Panc1 (cell line): ENCODE measurements around the gene ANGPTL7. TPM values are rescaled to one million over a fixed set of nuclear protein-coding genes. Genes with fewer than 3 reads are reported as not detected.

Source experiments
- ATAC-seq: fragments of 200-7000 bp; cut with Tn5 transposase; 2 replicates; pipeline ENCODE4 v1.9.1; 2020; ENCODE audit warnings: mild to moderate bottlenecking, moderate library complexity
- BruUV-seq: library from RNA; stranded (reverse); fragments of 400-500 nt; replicated peaks from 2 replicates; lab custom pipeline; 2021; lab: Mats Ljungman, UMichigan
- CTCF ChIA-PET: fragments of 300-600 bp; sonication (Branson Sonifier 250); formaldehyde crosslinking; loops from one replicate; lab custom pipeline; 2022; ENCODE audit warnings: antibody characterized with exemption; lab: Charles Lee
- POLR2A ChIA-PET: fragments of 300-600 bp; sonication (Branson Sonifier 250); formaldehyde crosslinking; loops from one replicate; lab custom pipeline; 2022; ENCODE audit warnings: antibody characterized with exemption; lab: Charles Lee
- DNase-seq: peaks from one replicate; pipeline ENCODE4 v3.0.0-alpha.2; 2010; ENCODE audit warnings: low read depth, low spot score
- H3K27ac ChIP-seq: 2 replicates; pipeline ENCODE4 v1.5.1; 2011; ENCODE audit warnings: mild to moderate bottlenecking, low read length, inconsistent platforms
- H3K27me3 ChIP-seq: fragments of 200-500 bp; sonication (Bioruptor generic); 2 replicates; pipeline ENCODE4 v1.6.0; 2014; ENCODE audit warnings: low read length, inconsistent platforms; ENCODE audit not compliant: control insufficient read depth, insufficient read depth
- H3K36me3 ChIP-seq: fragments of 200-500 bp; sonication (Bioruptor generic); 2 replicates; pipeline ENCODE4 v1.5.1; 2014; ENCODE audit warnings: inconsistent platforms, mild to moderate bottlenecking, low read length, moderate library complexity; ENCODE audit not compliant: control insufficient read depth, insufficient read depth
- H3K4me1 ChIP-seq: 2 replicates; pipeline ENCODE4 v1.5.1; 2011; ENCODE audit warnings: inconsistent platforms, mild to moderate bottlenecking, low read length, moderate library complexity; ENCODE audit not compliant: control insufficient read depth, insufficient read depth
- H3K4me3 ChIP-seq, 2 experiments: 2 replicates each; pipeline ENCODE4 v1.5.1; 2011 to 2012; ENCODE audit warnings: low read depth in 2 of 2, low read length in 2 of 2, mild to moderate bottlenecking in 2 of 2, inconsistent platforms in 1 of 2, moderate library complexity in 1 of 2
- H3K9me3 ChIP-seq: fragments of 200-500 bp; sonication (Bioruptor generic); 2 replicates; pipeline ENCODE4 v1.5.1; 2014; ENCODE audit warnings: low read depth, mild to moderate bottlenecking, inconsistent platforms, low read length, moderate library complexity; ENCODE audit not compliant: control insufficient read depth, insufficient read depth
- CTCF ChIP-seq: fragments of 450-650 bp; IDR thresholded peaks from 2 replicates; pipeline ENCODE4 v1.5.1; 2017; ENCODE audit warnings: mild to moderate bottlenecking
- POLR2AphosphoS5 ChIP-seq: IDR thresholded peaks from 2 replicates; pipeline ENCODE4 v1.6.1; 2012; ENCODE audit warnings: mild to moderate bottlenecking, low read depth, low read length, moderate library complexity
- REST ChIP-seq, 2 experiments: IDR thresholded peaks; 2 replicates each; pipeline ENCODE4 v1.6.1; 2011 to 2012; ENCODE audit warnings: low read depth in 2 of 2, control low read depth in 1 of 2, low read length in 1 of 2, mild to moderate bottlenecking in 1 of 2, moderate library complexity in 1 of 2; ENCODE audit not compliant: insufficient read depth in 1 of 2
- SIN3A ChIP-seq: IDR thresholded peaks from 2 replicates; pipeline ENCODE4 v1.6.1; 2012; ENCODE audit warnings: low read depth, mild to moderate bottlenecking, low read length, moderate library complexity, borderline replicate concordance; ENCODE audit not compliant: insufficient read depth
- TCF7L2 ChIP-seq: IDR thresholded peaks from 2 replicates; pipeline ENCODE4 v1.6.1; 2011; ENCODE audit warnings: mild to moderate bottlenecking, low read depth, low read length, inconsistent platforms
- in situ Hi-C: cut with HindIII; loops from 2 replicates; pipeline ENCODE4 v1.10.0; 2016; ENCODE audit warnings: low sequenced_read_pairs, low pct_unique_long_range_greater_than_20kb
- intact Hi-C: fragments of 100-400 bp; cut with micrococcal nuclease; formaldehyde crosslinking; loops from one replicate; pipeline ENCODE4 v1.10.0; 2022; ENCODE audit not compliant: unreplicated experiment
- total RNA-seq: library from RNA; stranded (reverse); gene quantifications from one replicate; pipeline ENCODE4 v1.2.1, GENCODE V29; 2021; ENCODE audit not compliant: unreplicated experiment

The ANGPTL7 gene
- total RNA-seq, 1 experiment from 2014 or later: not detected

GRCh38 chr1:11147197-11147770, 41.9 kb upstream of the ANGPTL7 start:
- H3K4me3 ChIP-seq: no peak overlapping the region
- peak overlapping the region; percentile 49 for H3K27ac ChIP-seq
- no TSS peak for BruUV-seq
- H3K36me3 ChIP-seq: peaks cover 16% of the 10 kb centered on the region
- intact Hi-C loops (no loop called here), in situ Hi-C loops (no loop called here)
- no peaks in the 10 kb centered on the region for H3K27me3 ChIP-seq
- H3K9me3 ChIP-seq: no peaks in the 10 kb centered on the region
- ATAC-seq: peak; percentile 70
- no peaks in the 10 kb centered on the region for H3K4me1 ChIP-seq
- ChIA-PET CTCF (no interaction called here), POLR2A (interaction anchor here (0.7 kb wide), 1 partner anchor 37 kb away, joined by 3 read pairs; no protein-coding TSS in a partner anchor)
- no peak for DNase-seq
- TF ChIP-seq TCF7L2 (no peak), CTCF (no peak)

- peak overlapping the region; percentile 18; the same call in 1 of the 2 replicates for H3K27ac ChIP-seq
- POLR2A ChIA-PET: interaction anchor here (0.5 kb wide), 1 partner anchor 101 kb away, joined by 3 read pairs; no protein-coding TSS in a partner anchor
- in situ Hi-C loops (no loop called here), intact Hi-C loops (no loop called here)
- no peak for ATAC-seq
- peaks cover 15% of the 10 kb centered on the region for H3K36me3 ChIP-seq
- H3K4me3 ChIP-seq: no peak overlapping the region
- no peaks in the 10 kb centered on the region for H3K27me3 ChIP-seq
- CTCF ChIA-PET: no interaction called here
- no peak for DNase-seq
- TF ChIP-seq SIN3A: no peak
- no peak for TF ChIP-seq CTCF
- TF ChIP-seq REST (IDR thresholded peaks at IDR 0.05; ENCODE audit: insufficient read depth in 1 of 2, low read depth in 2 of 2, low read length in 1 of 2): no peak
- TF ChIP-seq TCF7L2: no peak
- TF ChIP-seq POLR2AphosphoS5: no peak
- no peaks in the 10 kb centered on the region for H3K9me3 ChIP-seq
- BruUV-seq: no TSS peak
- no peaks in the 10 kb centered on the region for H3K4me1 ChIP-seq
Observed at GRCh38 chr1:11150326-11150725, 38.8 kb upstream of the ANGPTL7 start.
